Measurements from ENCODE around the gene RCOR2.

RCOR2 gene

GRCh38 chr11:63870351-63871140 is 46.4 kb downstream of the RCOR2 start:
- H3K4me1 ChIP-seq (ENCODE audit: control insufficient read depth, insufficient read depth, low read depth, low read length), result peaks cover 32% of the 10 kb centered on the region
- no peak overlapping the region for H3K4me2 ChIP-seq (ENCODE audit: low read length, poor library complexity, severe bottlenecking)
- H2BK15ac ChIP-seq (ENCODE audit: low read depth, poor library complexity, severe bottlenecking), result no peak overlapping the region
- H2BK12ac ChIP-seq (ENCODE audit: low read length in 2 of 2), result no peak overlapping the region
- no peak overlapping the region for H2AFZ ChIP-seq (ENCODE audit: low read depth, low read length)
- H2AK5ac ChIP-seq (ENCODE audit: low read length, severe bottlenecking), result no peak overlapping the region
- H2BK120ac ChIP-seq (ENCODE audit: low read depth, low read length), result no peak overlapping the region
- no peak overlapping the region for H3K14ac ChIP-seq (ENCODE audit: low read length in 2 of 2)
- H4K8ac ChIP-seq (ENCODE audit: low read length), result no peak overlapping the region
- H4K91ac ChIP-seq (ENCODE audit: low read length), result no peak overlapping the region
- H3K9ac ChIP-seq (ENCODE audit: low read length), result peak overlapping the region; percentile 37
- peaks cover 6 to 18% of the 10 kb centered on the region in 2 experiments for H3K36me3 ChIP-seq (ENCODE audit: control insufficient read depth in 1 of 2, insufficient read depth in 2 of 2, low read depth in 1 of 2, low read length in 2 of 2)
- H2BK5ac ChIP-seq (ENCODE audit: low read depth, low read length, poor library complexity, severe bottlenecking), result no peak overlapping the region
- H3K79me1 ChIP-seq (replicated peaks; ENCODE audit: low read length, poor library complexity, severe bottlenecking), result peaks cover 25% of the 10 kb centered on the region
- 76% methylated on average over 14 of the region's 14 CpGs for WGBS
- no peak overlapping the region for H3K4ac ChIP-seq (ENCODE audit: low read depth in 1 of 2, low read length in 2 of 2)
- H3K27me3 ChIP-seq (ENCODE audit: control insufficient read depth in 1 of 2, insufficient read depth in 1 of 2, low read length in 2 of 2), result no peaks in the 10 kb centered on the region
- peak; percentile 48 for DNase-seq
- no peak overlapping the region for H3K4me3 ChIP-seq (ENCODE audit: insufficient read depth in 1 of 2, low read depth in 1 of 2, low read length in 2 of 2)
- H3K27ac ChIP-seq (ENCODE audit: low read length, poor library complexity, severe bottlenecking), result no peak overlapping the region
- H3K23ac ChIP-seq (ENCODE audit: low read length in 2 of 2), result no peak overlapping the region
- H3K9me3 ChIP-seq (ENCODE audit: control insufficient read depth, low read length), result no peaks in the 10 kb centered on the region
- H3K18ac ChIP-seq (ENCODE audit: low read depth in 1 of 2, low read length in 2 of 2), result no peak overlapping the region

GRCh38 chr11:63869683-63870082 is 47.3 kb downstream of the RCOR2 start:
- no peak overlapping the region for H4K91ac ChIP-seq (ENCODE audit: low read length)
- H3K79me1 ChIP-seq (replicated peaks; ENCODE audit: low read length, poor library complexity, severe bottlenecking), result peaks cover 30% of the 10 kb centered on the region
- no peak overlapping the region for H3K14ac ChIP-seq (ENCODE audit: low read length in 2 of 2)
- no peak overlapping the region for H2AFZ ChIP-seq (ENCODE audit: low read depth, low read length)
- no peak overlapping the region for H3K9ac ChIP-seq (ENCODE audit: low read length)
- no peak overlapping the region for H2AK5ac ChIP-seq (ENCODE audit: low read length, severe bottlenecking)
- H3K18ac ChIP-seq (ENCODE audit: low read depth in 1 of 2, low read length in 2 of 2), result no peak overlapping the region
- no peak overlapping the region for H2BK5ac ChIP-seq (ENCODE audit: low read depth, low read length, poor library complexity, severe bottlenecking)
- H3K9me3 ChIP-seq (ENCODE audit: control insufficient read depth, low read length), result no peaks in the 10 kb centered on the region
- no peak overlapping the region for H3K4me3 ChIP-seq (ENCODE audit: insufficient read depth in 1 of 2, low read depth in 1 of 2, low read length in 2 of 2)
- no peak overlapping the region for H3K27ac ChIP-seq (ENCODE audit: low read length, poor library complexity, severe bottlenecking)
- no peak overlapping the region for H3K4me2 ChIP-seq (ENCODE audit: low read length, poor library complexity, severe bottlenecking)
- WGBS, result 89% methylated on average over 8 of the region's 8 CpGs
- no peak overlapping the region for H2BK12ac ChIP-seq (ENCODE audit: low read length in 2 of 2)
- H3K4ac ChIP-seq (ENCODE audit: low read depth in 1 of 2, low read length in 2 of 2), result no peak overlapping the region
- peaks cover 4 to 19% of the 10 kb centered on the region in 2 experiments for H3K36me3 ChIP-seq (ENCODE audit: control insufficient read depth in 1 of 2, insufficient read depth in 2 of 2, low read depth in 1 of 2, low read length in 2 of 2)
- H3K4me1 ChIP-seq (ENCODE audit: control insufficient read depth, insufficient read depth, low read depth, low read length), result peaks cover 32% of the 10 kb centered on the region
- no peak for DNase-seq
- H2BK15ac ChIP-seq (ENCODE audit: low read depth, poor library complexity, severe bottlenecking), result no peak overlapping the region
- H3K27me3 ChIP-seq (ENCODE audit: control insufficient read depth in 1 of 2, insufficient read depth in 1 of 2, low read length in 2 of 2), result no peaks in the 10 kb centered on the region
- H4K8ac ChIP-seq (ENCODE audit: low read length), result no peak overlapping the region
- H3K23ac ChIP-seq (ENCODE audit: low read length in 2 of 2), result no peak overlapping the region
- no peak overlapping the region for H2BK120ac ChIP-seq (ENCODE audit: low read depth, low read length)

- Histone ChIP-seq H3K9me3 (ENCODE audit: control insufficient read depth, low read length) (no peaks in the 10 kb centered on the region), H3K18ac (ENCODE audit: low read depth in 1 of 2, low read length in 2 of 2) (no peak overlapping the region), H3K4me3 (ENCODE audit: insufficient read depth in 1 of 2, low read depth in 1 of 2, low read length in 2 of 2) (no peak overlapping the region), H2BK5ac (ENCODE audit: low read depth, low read length, poor library complexity, severe bottlenecking) (no peak overlapping the region), H2BK15ac (ENCODE audit: low read depth, poor library complexity, severe bottlenecking) (no peak overlapping the region), H4K8ac (ENCODE audit: low read length) (no peak overlapping the region), H3K27me3 (ENCODE audit: control insufficient read depth in 1 of 2, insufficient read depth in 1 of 2, low read length in 2 of 2) (no peaks in the 10 kb centered on the region), H3K4me1 (ENCODE audit: control insufficient read depth, insufficient read depth, low read depth, low read length) (peaks cover 32% of the 10 kb centered on the region), H3K79me1 (replicated peaks; ENCODE audit: low read length, poor library complexity, severe bottlenecking) (peaks cover 30% of the 10 kb centered on the region), H3K27ac (ENCODE audit: low read length, poor library complexity, severe bottlenecking) (no peak overlapping the region), H4K91ac (ENCODE audit: low read length) (no peak overlapping the region), H3K14ac (ENCODE audit: low read length in 2 of 2) (no peak overlapping the region), H2BK120ac (ENCODE audit: low read depth, low read length) (no peak overlapping the region), H2BK12ac (ENCODE audit: low read length in 2 of 2) (no peak overlapping the region), H2AFZ (ENCODE audit: low read depth, low read length) (no peak overlapping the region), H3K4me2 (ENCODE audit: low read length, poor library complexity, severe bottlenecking) (no peak overlapping the region), H2AK5ac (ENCODE audit: low read length, severe bottlenecking) (no peak overlapping the region), H3K9ac (ENCODE audit: low read length) (no peak overlapping the region), H3K4ac (ENCODE audit: low read depth in 1 of 2, low read length in 2 of 2) (no peak overlapping the region), H3K36me3 (ENCODE audit: control insufficient read depth in 1 of 2, insufficient read depth in 2 of 2, low read depth in 1 of 2, low read length in 2 of 2) (peaks cover 4 to 19% of the 10 kb centered on the region in 2 experiments), H3K23ac (ENCODE audit: low read length in 2 of 2) (no peak overlapping the region)
- no peak for DNase-seq
- WGBS, result 93% methylated on average over 7 of the region's 7 CpGs
Measured at GRCh38 chr11:63869171-63869591, 47.8 kb downstream of the RCOR2 start.

DNA sequence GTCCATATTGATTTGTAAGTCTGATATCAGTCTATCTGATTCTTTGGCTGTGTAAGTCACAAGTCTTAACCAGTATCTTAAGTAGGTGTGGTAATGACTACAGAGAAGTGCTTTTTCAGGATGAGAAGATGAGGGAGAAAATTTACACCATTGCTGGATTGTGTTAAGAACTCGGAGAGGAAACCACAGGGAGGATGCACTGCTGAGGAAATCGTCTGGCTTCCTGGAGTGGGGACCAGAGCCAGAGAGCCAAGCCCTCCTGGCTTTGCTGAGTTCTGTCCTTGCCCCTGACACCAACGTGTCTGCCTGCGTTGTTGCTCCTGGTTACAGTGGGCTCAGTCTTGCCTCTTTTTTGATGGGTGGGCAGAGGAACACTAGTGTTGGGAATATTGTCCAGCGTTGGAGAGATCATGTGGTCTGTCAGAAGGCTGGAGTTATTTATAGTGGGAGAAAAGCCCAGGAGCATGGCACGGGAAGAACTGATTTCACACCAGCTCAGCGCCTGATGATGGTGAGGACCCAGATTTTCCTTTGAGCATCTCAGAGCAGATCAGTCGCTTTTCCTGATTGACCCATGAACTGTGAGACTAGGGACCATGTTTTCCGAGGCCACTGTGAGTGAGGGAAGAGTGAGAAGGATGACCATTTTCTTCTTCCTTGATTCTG is 48.4 kb downstream of the RCOR2 start:
- Histone ChIP-seq H2AFZ (ENCODE audit: low read depth, low read length) (no peak overlapping the region), H2BK120ac (ENCODE audit: low read depth, low read length) (no peak overlapping the region), H3K9me3 (ENCODE audit: control insufficient read depth, low read length) (no peaks in the 10 kb centered on the region), H2BK15ac (ENCODE audit: low read depth, poor library complexity, severe bottlenecking) (no peak overlapping the region), H3K9ac (ENCODE audit: low read length) (no peak overlapping the region), H3K4me2 (ENCODE audit: low read length, poor library complexity, severe bottlenecking) (no peak overlapping the region), H3K36me3 (ENCODE audit: control insufficient read depth in 1 of 2, insufficient read depth in 2 of 2, low read depth in 1 of 2, low read length in 2 of 2) (peaks cover 4 to 17% of the 10 kb centered on the region in 2 experiments), H3K14ac (ENCODE audit: low read length in 2 of 2) (no peak overlapping the region), H3K18ac (ENCODE audit: low read depth in 1 of 2, low read length in 2 of 2) (no peak overlapping the region), H3K79me1 (replicated peaks; ENCODE audit: low read length, poor library complexity, severe bottlenecking) (peaks cover 30% of the 10 kb centered on the region), H3K4me3 (ENCODE audit: insufficient read depth in 1 of 2, low read depth in 1 of 2, low read length in 2 of 2) (no peak overlapping the region), H3K23ac (ENCODE audit: low read length in 2 of 2) (no peak overlapping the region), H2AK5ac (ENCODE audit: low read length, severe bottlenecking) (no peak overlapping the region), H3K27ac (ENCODE audit: low read length, poor library complexity, severe bottlenecking) (no peak overlapping the region), H4K91ac (ENCODE audit: low read length) (no peak overlapping the region), H2BK5ac (ENCODE audit: low read depth, low read length, poor library complexity, severe bottlenecking) (no peak overlapping the region), H4K8ac (ENCODE audit: low read length) (no peak overlapping the region), H3K4ac (ENCODE audit: low read depth in 1 of 2, low read length in 2 of 2) (no peak overlapping the region), H2BK12ac (ENCODE audit: low read length in 2 of 2) (no peak overlapping the region), H3K4me1 (ENCODE audit: control insufficient read depth, insufficient read depth, low read depth, low read length) (peaks cover 31% of the 10 kb centered on the region), H3K27me3 (ENCODE audit: control insufficient read depth in 1 of 2, insufficient read depth in 1 of 2, low read length in 2 of 2) (no peaks in the 10 kb centered on the region)
- no peak for DNase-seq
- WGBS, result 81% methylated on average over 9 of the region's 9 CpGs

All from mesenchymal stem cell (in vitro differentiated cells and primary cell).